Tibial nerve (tissue), 4 donors: ENCODE measurements around the gene CTNNBIP1.

Experiments used
- CTCF ChIP-seq, 5 experiments: fragments of 200-600 bp in 3 of 5; fragments of 450-650 bp in 2 of 5; sonication (generic) in 3 of 5; IDR thresholded peaks; one replicate each; pipeline ENCODE4 v1.5.1; 2016 to 2019; ENCODE audit warnings: antibody characterized with exemption in 5 of 5, mild to moderate bottlenecking in 3 of 5, moderate library complexity in 2 of 5
- EP300 ChIP-seq, 2 donors: sonication (generic); formaldehyde crosslinking; IDR thresholded peaks; one replicate each; pipeline ENCODE4 v1.6.1; 2017; ENCODE audit warnings: antibody characterized with exemption in 2 of 2, mild to moderate bottlenecking in 1 of 2
- POLR2A ChIP-seq, 2 donors: fragments of 450-650 bp; IDR thresholded peaks; one replicate each; pipeline ENCODE4 v1.6.1; 2017; ENCODE audit warnings: antibody characterized with exemption in 2 of 2, mild to moderate bottlenecking in 2 of 2, moderate library complexity in 2 of 2

DNA sequence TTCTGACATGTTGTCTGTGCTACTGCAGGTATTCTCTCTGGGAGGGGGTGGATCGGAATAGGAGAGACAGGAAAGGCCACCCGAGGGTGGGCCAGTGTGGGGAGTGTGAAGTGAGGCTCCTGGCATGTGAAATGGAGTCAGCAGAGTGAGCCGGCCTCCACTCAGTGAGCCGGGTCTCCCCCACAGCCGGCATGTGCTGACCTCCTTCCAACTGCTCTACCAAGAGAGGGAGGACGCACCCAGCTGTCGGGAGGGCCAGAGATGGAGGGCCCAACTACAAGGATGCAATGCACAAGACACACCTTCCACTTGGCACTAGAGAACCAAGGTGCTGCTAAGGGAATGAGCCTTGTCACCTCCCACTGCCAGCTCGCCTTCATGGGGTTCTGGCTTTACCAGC, 58.1 kb downstream of the CTNNBIP1 start:
- TF ChIP-seq CTCF (IDR thresholded peaks at IDR 0.05) (no peak), POLR2A (IDR thresholded peaks at IDR 0.05) (no peak), EP300 (IDR thresholded peaks at IDR 0.05) (no peak)
